Regular cardiac myocyte (primary cell): ENCODE measurements around the gene NANOGP8. TPM values are rescaled to one million over a fixed set of nuclear protein-coding genes. Genes with fewer than 3 reads are reported as not detected.

ENCODE experiments used
- total RNA-seq: library from RNA; depleted of rRNA; stranded (reverse); fragments of >200 nt; gene quantifications from 2 replicates; pipeline ENCODE4 v1.2.3, GENCODE V29; 2014

The NANOGP8 gene
- not detected in 2 replicates for total RNA-seq

GRCh38 chr15:35085176-35085919 lies at the start of gene NANOGP8:
TSS of gene NANOGP8 (minus strand) at chr15:35085295. CDS start at chr15:35085110, 185 bp downstream.

Other genes starting within 250 kb of the NANOGP8 start
- 17.5 and 19.7 TPM in 2 replicates for gene AQR, start 115.6 kb downstream of the NANOGP8 start, total RNA-seq
- gene ZNF770, start 97.0 kb downstream of the NANOGP8 start, total RNA-seq: 35.2 and 37.4 TPM in 2 replicates